GM19240 (cell line): ENCODE data around the gene TALDO1.
"Not testable (repeated sequence)": the region's sequence is repeated elsewhere in the genome, so short reads cannot be mapped to it uniquely, and the experiment has no call there.

ENCODE experiments used
- DNase-seq: peaks from one replicate; pipeline ENCODE4 v3.0.0; 2011; ENCODE audit warnings: low spot score; ENCODE audit not compliant: insufficient read length

TALDO1 gene

DNA sequence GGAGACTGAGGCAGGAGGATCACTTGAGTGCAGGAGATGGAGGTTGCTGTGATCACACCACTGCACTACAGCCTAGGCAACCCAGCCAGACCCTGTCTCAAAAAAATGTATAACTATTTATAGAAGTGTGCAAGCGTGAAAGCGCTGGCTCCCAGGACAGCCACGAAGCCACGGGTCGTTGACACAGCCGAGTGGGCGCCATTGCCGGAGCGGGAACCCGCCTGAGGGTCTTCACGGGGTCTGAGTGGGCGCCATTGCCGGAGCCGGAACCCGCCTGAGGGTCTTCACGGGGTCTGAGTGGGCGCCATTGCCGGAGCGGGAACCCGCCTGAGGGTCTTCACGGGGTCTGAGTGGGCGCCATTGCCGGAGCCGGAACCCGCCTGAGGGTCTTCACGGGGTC, 12.7 kb upstream of the TALDO1 start:
- not testable (repeated sequence) for DNase-seq

DNA sequence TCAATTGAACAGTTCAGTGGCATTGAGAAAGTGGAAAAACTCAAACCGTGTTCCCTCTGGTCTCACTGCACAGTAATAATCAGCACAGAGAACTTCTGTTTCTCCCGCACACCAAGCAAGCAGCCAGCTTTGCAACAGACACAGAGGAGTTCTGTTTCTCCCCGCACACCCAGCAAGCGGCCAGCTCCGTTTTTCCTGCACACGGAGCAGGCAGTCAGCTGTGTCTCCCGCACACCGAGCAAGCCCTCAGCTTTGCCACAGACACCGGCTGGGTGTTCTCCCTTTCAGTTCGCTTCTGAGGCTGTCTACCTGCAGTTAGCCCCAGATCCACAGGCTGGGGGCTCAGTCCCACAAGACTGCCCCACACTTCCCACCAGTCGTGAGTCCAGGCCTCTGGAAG, 9.9 kb upstream of the TALDO1 start:
- no peak for DNase-seq

DNA sequence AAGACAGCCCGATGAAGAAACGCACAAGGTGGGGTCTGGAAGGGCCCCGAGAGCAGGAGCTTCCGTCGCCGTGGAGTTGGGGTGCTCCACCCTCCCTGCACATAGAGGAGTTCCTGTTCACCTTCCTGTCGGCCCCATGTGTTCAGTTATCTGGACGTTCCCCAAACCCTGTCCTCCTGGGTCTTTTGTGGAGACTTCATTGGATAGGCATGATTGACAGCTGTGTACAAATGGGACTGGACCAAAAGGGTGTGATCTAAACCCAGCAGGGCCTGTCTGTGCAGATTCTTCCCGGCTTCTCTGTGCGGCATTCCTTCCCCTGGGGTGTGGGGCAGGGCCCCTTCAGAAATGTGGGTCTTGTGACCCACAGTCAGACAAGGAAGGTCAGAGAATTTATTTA, 9.4 kb upstream of the TALDO1 start:
- not testable (repeated sequence) for DNase-seq

DNA sequence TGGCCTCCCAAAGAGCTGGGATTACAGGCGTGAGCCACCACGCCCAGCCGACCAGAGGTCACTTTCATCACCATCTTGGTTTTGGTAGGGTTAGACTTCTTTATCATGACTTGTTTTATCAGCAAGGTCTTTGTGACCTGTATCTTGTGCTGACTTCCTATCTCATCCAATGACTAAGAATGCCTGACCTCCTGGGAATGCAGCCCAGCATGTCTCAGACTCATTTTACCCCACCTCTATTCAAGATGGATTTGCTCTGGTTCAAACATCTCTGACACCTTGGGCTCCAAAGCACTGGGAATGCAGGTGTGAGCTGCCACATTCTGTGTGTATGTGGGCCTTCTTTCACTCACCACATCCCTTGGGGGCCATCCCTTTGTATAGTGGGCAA, 5.1 kb upstream of the TALDO1 start:
- DNase-seq = no peak

DNA sequence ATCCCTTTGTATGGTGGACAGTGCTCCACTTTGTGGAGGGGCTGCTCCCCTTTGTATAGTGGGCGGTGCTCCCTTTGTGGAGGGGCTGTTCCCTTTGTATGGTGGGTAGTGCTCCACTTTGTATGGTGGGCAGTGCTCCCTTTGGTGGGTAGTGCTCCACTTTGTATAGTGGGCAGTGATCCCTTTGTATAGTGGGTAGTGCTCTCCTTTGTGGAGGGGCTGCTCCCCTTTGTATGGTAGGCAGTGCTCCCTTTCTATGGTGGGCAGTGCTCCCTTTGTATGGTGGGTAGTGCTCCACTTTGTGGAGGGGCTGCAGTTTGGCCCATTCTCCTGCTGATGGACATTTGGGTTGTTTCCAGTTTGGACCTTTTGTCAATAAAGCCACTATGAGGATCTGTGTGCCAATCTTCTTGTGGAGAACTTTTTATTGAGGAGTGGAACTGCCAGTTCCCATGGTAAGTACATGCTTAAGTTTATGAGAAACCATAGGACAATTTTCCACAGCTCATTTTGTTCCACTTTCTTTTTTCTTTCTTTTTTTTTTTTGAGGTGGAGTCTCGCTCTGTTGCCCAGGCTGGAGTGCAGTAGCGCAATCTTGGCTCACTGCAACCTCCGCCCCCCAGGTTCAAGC, 4.6 kb upstream of the TALDO1 start:
- DNase-seq = no peak

DNA sequence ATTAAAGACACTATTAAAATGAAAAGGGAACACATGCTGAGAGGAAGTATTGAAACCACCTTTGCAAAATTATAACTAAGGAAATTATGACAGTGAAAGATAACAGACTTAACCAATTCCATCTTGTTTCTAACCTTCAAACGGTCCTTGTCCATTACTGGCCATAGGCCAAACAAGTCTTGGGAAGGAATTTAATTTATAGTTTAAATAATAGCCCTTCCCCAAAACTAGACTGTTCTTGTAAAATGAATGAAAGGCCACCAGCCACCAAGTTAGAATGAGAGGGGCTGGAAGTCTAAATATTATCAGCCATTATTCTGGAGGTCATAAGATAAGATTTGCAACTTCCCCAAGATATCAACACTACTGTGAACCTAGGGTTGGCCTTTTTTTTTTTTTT, 1.8 kb upstream of the TALDO1 start:
- no peak for DNase-seq

DNA sequence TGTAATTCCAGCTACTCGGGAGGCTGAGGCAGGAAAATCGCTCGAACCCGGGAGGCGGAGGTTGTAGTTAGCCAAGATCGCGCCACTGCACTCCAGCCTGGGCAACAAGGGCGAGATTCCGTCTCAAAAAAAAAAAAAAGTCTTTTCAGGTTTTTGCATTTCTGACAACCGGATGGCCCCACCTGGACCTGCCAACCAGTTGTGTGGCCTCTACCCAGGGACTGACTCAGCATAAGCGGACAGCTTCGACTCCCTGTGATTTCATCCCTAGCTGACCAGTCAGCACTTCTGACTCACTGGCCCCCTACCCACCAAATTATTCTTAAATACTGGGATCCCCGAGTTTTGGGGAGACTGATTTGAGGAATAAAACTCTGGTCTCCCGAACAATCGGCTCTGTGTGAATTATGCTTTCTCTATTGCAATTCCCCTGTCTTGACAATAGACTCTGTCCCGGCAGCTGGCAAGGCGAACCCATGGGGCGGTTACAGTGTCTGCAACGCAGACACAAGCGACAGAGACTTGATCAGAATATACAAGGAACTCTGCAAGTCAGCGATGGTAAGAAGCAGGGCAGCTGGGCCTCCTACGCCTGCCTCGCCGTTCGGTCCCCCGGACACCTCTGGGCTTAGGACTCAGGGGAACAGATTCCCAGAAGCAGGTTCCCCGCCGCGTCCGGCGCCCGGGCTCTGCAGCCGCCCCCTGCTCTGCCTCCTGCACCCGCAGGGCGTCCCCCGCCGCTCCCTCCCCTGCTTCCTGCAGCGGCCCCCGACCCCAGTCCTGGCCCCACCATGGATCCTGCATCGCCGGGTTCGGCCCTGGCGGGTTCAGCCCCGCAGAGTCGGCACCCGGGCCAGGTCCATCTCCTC, 741 bp upstream of the TALDO1 start:
- DNase-seq = no peak

DNA sequence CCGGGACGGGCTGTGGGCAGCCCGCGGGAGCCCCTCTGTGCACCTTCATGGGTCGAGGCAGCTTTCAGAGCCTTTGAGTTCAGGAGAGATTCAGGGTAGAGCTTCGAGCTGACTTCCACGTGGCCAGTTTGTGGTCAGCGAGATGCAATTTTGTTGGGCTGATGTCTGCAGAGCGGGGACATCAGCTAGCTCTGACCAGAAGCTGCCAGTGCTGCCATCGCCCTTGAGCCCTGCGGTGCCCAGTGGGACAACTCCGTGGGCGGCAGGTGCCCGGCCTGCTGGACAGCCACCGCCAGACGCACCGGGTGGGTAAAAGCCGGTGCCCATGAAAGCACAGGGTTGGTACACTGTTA, 719 bp downstream of the TALDO1 start:
- no peak for DNase-seq

DNA sequence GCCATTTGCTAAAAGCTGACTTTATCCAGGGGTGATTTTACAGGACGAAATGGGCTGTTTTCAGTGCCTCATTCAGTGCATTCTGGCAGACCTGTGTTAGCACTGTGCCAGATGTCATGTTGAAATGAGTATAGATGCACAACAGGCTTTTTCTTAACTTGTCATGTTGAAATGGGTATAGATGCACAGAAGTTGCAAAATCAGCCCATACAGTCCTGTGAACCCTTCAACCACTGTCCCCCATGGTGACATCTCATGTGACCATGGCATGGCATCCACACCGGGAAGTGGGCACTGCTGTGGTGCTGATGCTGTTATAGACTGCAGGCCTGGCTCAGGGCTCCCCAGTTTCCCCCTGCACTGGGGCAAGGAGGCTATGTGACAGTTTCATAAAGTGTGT, 2.5 kb downstream of the TALDO1 start:
- DNase-seq = no peak

DNA sequence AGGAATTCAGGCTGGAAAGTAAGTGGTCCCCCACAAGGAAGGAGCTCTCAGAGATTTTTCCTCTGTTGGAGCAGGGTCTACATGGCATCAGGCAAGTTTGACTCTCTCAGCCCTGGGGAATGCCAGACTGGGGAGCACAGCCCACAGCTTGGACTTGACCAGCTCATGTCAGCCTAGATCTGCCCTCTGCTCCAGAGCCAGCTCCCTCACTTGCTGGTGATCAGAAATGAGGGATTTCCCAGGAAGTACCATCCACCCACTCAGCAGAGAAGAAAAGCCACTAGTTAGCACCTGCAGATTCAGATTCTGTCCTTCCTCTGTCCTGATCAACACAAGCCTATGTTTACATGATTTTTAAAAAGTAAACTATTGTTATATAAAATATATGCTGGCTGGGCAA, 13.0 kb downstream of the TALDO1 start:
- no peak for DNase-seq

DNA sequence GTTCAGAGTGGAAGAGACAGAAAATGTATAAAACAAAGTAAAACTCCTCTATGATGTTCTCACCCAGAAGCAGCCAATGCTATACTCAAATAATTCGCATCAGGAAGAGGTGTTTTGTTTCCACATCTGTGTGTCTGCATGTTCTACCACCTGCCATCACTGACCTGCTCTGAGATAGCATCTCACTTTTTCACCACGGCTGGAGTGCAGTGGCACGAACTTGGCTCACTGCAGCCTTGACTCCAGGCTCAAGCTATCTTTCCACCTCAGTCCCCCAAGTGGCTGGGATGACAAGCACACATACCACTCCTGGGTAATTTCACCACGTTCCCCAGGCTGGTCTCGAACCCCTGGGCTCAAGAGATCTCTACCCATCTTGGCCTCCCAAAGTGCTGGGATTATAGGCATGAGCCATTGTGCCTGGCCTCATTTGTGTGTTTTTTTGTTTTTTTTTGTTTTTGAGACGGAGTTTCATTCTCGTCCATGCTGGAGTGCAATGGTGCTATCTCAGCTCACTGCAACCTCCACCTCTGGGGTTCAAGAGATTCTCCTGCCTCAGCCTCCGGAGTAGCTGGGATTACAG, 14.4 kb downstream of the TALDO1 start:
- no peak for DNase-seq

DNA sequence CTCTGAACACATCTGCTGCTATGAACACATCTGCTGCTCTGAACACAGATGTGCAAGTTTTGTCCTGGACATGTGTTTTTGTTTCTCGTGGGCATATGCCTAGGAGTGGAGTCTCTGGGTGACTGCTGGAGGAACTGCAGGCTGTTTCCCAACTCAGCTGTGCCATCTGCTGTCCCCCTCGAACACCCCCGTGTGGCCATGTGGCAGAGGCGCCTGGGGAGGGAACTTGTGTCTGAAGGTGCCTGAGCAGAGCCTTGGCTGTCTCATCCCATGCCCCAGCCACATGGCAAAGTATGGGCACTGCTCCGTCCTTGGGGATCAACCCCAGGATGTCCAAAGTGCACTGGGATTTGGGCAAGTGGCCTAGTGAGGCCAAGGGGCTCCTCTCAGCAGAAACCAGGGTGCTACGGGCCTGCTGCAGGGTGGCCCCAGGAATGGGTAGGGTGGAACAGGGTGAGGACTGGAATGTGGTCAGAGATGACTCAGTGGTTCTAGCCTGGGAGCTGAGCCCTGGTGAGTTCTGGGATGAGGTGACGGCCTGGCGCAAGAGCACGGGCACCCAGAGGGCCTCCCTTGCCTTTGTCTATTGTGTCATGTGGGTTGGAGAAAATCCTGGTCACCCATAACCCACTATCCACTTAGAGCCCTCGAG, 15.3 kb downstream of the TALDO1 start:
- no peak for DNase-seq

DNA sequence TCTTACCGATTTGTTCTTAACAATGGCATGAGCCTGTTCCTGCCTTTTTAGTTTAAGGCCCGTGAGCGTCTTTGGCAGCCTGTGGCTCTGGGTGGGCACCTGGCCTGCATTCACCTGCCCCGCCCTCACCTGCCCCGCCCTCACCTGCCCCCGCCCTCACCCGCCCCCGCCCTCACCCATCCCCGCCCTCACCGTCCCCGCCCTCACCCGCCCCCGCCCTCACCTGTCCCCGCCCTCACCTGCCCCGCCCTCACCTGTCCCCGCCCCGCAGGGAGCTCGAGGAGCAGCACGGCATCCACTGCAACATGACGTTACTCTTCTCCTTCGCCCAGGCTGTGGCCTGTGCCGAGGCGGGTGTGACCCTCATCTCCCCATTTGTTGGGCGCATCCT, 15.8 kb downstream of the TALDO1 start:
- no peak for DNase-seq

DNA sequence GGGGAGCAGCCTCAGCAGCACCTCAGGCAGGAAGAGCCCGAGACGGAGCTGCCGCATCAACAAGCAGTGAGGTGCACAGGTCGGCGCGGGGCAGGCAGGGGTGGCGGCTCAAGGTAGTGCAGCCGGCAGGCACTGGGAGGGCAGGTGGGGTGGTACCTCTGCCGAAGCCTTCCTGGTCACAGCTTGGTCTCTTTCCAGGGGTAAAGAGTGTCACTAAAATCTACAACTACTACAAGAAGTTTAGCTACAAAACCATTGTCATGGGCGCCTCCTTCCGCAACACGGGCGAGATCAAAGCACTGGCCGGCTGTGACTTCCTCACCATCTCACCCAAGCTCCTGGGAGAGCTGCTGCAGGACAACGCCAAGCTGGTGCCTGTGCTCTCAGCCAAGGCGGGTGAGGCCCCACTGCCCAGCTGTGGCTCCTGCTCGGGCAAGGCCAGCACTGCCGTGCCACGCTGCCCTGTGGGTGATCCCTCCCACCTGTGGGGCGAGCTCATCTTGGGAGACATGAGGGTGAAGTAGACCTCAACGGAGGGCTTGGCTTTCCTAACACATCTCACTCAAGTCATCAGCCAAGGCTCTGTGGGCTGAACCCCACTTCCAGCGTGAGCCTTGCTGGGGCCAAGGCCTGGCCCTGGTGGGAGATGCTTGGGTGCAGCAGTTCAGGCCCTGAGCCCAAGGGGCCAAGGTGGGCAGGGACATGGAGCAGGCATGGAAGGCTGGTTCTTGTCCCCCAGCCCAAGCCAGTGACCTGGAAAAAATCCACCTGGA, 16.5 kb downstream of the TALDO1 start:
- DNase-seq = no peak

DNA sequence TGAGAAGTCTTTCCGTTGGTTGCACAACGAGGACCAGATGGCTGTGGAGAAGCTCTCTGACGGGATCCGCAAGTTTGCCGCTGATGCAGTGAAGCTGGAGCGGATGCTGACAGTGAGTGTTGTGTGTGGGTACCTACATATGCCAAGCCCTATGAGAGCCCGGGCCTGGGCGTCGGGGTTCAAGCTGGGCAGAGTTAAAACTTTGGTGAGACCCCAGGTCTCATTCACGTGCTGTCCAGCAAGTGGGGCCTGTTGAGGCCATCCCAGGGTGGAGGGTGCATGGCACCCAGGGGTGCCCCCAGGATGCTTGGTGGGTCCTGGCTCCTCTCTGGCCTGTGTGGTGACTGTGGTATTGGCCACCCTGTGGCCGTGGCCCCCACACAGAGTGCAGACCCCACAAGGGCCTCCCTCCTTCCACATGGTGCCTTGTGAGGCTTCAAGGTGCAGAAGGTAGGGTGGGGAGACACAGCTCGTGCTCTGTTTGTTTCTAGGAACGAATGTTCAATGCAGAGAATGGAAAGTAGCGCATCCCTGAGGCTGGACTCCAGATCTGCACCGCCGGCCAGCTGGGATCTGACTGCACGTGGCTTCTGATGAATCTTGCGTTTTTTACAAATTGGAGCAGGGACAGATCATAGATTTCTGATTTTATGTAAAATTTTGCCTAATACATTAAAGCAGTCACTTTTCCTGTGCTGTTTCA, 17.2 kb downstream of the TALDO1 start:
- no peak for DNase-seq

DNA sequence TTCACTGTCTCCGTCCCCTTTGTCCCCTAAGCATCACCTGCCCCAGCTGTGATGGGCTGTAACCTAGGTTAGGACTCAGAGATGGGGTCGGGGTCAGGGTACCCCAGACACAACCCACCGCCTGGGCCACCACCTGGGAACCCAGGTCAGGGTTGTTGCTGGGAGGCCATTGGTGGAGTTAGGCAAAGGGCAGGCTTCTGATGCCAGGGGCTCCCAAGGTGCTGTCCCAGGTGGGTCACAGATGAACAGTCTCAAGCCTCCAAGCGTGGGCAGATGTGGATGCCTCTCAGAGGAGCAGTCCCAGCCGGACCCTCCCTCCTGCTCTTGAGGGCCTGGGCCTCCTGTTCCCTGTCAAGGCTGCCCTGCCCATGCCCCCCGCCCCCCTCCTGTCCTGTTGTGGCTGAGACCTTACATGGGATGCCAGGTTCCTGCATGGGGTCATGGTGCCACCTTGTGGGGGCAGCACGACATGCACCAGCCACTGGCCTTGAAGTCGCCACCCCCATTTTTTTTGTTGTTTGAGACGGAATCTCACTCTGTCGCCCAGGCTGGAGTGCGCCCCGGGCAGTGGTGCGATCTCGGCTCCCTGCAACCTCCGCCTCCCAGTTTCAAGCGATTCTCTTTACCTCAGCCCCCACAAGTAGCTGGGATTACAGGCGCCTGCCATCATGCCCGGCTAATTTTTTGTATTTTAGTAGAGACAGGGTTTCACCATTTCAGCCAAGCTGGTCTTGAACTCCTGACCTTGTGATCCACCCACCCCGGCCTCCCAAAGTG, 17.9 kb downstream of the TALDO1 start:
- peak; percentile 68 for DNase-seq

DNA sequence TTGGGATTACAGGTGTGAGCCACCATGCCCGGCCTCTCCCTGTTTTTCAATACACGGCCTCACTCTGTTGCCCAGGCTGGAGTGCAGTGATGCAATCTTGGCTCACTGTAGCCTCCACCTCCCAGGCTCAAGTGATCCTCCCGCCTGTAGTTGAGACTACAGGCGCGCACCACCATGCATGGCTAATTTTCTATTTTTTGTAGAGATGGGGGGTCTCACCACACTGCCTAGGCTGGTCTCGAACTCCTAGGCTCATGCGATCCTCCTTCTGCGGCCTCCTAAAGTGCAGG, 18.5 kb downstream of the TALDO1 start:
- DNase-seq = no peak

DNA sequence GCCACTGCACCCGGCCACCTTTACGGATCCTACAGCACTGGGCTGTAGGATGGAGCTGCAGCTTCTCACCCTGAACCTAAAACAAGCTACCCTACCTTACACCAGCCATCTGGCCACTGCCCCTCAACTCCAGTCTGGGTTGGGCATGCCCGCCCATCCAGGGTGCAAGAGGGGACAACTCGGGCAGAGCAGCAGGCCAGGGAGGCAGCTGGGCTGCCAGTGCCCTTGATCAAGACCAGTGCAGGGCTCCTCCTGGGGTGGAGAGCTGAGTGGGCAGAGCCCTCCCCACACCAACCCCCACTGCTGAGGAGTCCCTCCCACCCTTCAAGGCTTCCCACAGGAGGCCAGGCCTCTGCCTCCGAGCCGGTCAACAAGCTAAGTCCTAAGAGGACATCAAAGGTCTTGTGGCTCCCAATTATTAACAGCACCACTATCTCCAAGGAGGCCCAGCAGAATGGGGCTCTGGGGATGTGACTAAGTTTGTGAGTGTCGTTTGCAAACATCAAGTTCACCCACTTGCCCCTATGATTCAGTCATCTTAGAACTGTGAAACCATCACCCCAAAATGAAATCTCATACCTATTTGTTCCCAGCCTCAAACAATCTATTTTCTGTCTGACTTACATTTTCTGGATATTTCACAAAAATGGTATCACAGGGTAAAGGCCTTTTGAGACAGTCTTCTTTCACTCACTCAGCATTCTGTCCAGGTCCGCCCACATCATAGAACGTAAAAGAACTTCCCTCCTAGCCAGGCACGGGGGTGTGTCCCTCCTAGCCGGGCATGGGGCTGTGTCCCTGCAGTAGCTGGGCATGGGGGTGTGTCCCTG, 19.1 kb downstream of the TALDO1 start:
- DNase-seq = no peak

DNA sequence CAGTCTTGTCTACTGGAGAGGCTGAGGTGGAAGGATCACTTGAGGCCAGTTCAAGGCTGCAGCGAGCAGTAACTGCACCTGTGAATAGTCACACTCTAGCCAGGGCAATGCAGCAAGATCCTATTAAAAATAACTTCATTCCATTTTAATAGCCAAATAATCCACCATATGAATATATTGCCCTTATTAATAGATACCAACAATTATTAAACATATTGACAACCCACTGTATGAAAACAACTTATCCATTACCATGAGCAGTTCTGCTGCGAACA, 19.6 kb downstream of the TALDO1 start:
- DNase-seq = no peak

DNA sequence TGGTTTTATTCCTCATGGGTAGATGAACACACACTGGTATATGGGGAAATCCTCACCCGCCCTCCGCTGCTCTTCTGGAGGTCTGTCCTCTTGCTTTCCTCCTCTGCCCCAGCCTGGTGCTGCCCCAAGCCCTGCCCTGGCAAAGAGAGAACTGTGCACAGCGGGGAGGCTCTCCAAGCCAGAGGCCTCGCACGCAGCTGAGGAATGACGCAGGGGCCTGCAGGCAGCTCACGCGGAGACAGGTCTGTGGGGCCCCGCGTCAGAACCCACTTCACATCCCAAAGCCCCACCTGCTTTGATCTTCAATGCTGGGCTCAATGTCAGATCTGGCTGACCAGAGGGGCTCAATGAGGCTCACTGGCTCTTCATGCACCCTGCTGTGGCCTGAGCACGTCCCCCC, 20.0 kb downstream of the TALDO1 start:
- DNase-seq = no peak
